ENCODE results near the gene C4orf51. TPM values are rescaled to one million over a fixed set of nuclear protein-coding genes. Genes with fewer than 3 reads are reported as not detected.

C4orf51 gene
- total and polyA plus RNA-seq, 2 of the 13 experiments (the other 11 are each of a cell fraction or from before 2014, with no cell fraction given) = not detected

GRCh38 chr4:145716200-145716599 is 36.3 kb downstream of the C4orf51 start:
- Histone ChIP-seq H2AFZ (ENCODE audit: low read length) (no peak overlapping the region), H3K4me1 (ENCODE audit: insufficient read depth, low read length) (no peaks in the 10 kb centered on the region), H3K79me2 (ENCODE audit: insufficient read depth, low read length) (no peaks in the 10 kb centered on the region), H4K20me1 (ENCODE audit: insufficient read depth, low read length) (no peaks in the 10 kb centered on the region), H3K36me3 (replicated peaks in 1 of 2; ENCODE audit: control insufficient read depth in 1 of 2, insufficient read depth in 2 of 2, low read length in 2 of 2) (no peaks in the 10 kb centered on the region), H3K4me3 (replicated peaks in 1 of 3; ENCODE audit: insufficient read depth in 1 of 3, low read depth in 2 of 3, low read length in 3 of 3) (no peak overlapping the region), H3K9me3 (ENCODE audit: low read length) (no peaks in the 10 kb centered on the region), H3K27ac (ENCODE audit: extremely low read length, insufficient read depth, low read length) (no peak overlapping the region), H3K9ac (ENCODE audit: insufficient read depth, low read depth, low read length) (no peak overlapping the region), H3K27me3 (ENCODE audit: control insufficient read depth in 1 of 2, insufficient read depth in 2 of 2, low read length in 2 of 2) (no peaks in the 10 kb centered on the region; a peak in 2 of 5 replicates), H3K4me2 (ENCODE audit: low read depth, low read length) (no peak overlapping the region)
- DNase-seq (ENCODE audit: low spot score) (no peak), ATAC-seq (no peak), FAIRE-seq (no peak)
- ChIA-PET CTCF (ENCODE audit: low intra/inter-chr PET ratio, low total read pairs) (no interaction called here), POLR2A (no interaction called here)
- in situ Hi-C loops (cut with HindIII; ENCODE audit: extremely low pct_ligation_motif_present, low pct_unique_long_range_greater_than_20kb) = no loop called here
- BruUV-seq (replicated peaks) = no TSS peak
- 2% methylated on average over 3 of the region's 3 CpGs for WGBS (ENCODE audit: low lambda C conversion rate)
- TF ChIP-seq TRAFD1 (CRISPR knock-in tag; IDR thresholded peaks at IDR 0.05; ENCODE audit: borderline replicate concordance) (no peak), GTF3A (CRISPR knock-in tag; conservative IDR thresholded peaks at IDR 0.05) (no peak), SNAPC4 (CRISPR knock-in tag; IDR thresholded peaks at IDR 0.05) (no peak), ZNF446 (CRISPR knock-in tag; IDR thresholded peaks at IDR 0.05) (no peak), ZFP90 (CRISPR knock-in tag; IDR thresholded peaks at IDR 0.05; ENCODE audit: borderline replicate concordance) (no peak), NFAT5 (CRISPR knock-in tag; IDR thresholded peaks at IDR 0.05) (no peak), ZNF512B (CRISPR knock-in tag; IDR thresholded peaks at IDR 0.05; ENCODE audit: borderline replicate concordance) (no peak), DDIT3 (CRISPR knock-in tag; IDR thresholded peaks at IDR 0.05) (no peak)
- intact Hi-C loops (cut with micrococcal nuclease; ENCODE audit: unreplicated experiment) = no loop called here

All from HepG2 (cell line).